Choroid plexus epithelial cell (primary cell): Measurements from ENCODE around the gene KRTAP9-3.
"Not testable (repeated sequence)": the region's sequence is repeated elsewhere in the genome, so short reads cannot be mapped to it uniquely, and the experiment has no call there.

Source experiments
- DNase-seq: peaks from one replicate; pipeline ENCODE4 v3.0.0-alpha.2; 2010; ENCODE audit warnings: low read depth
- H3K4me3 ChIP-seq: 2 replicates; pipeline ENCODE4 v1.5.1; 2011; ENCODE audit warnings: low read depth, mild to moderate bottlenecking, control low read depth, low read length, moderate library complexity
- CTCF ChIP-seq: conservative IDR thresholded peaks from 2 replicates; pipeline ENCODE4 v1.5.1; 2011; ENCODE audit warnings: low read depth, mild to moderate bottlenecking, control low read depth, inconsistent platforms, low read length, moderate library complexity

KRTAP9-3 gene

GRCh38 chr17:41199421-41200078 lies 32.7 kb upstream of the KRTAP9-3 start:
- TF ChIP-seq CTCF, result no peak
- H3K4me3 ChIP-seq, result no peak overlapping the region
- DNase-seq, result no peak

- TF ChIP-seq CTCF, result no peak
- peak; percentile 8 for DNase-seq
- no peak overlapping the region for H3K4me3 ChIP-seq
Observed at GRCh38 chr17:41211845-41212466, 20.3 kb upstream of the KRTAP9-3 start.

- no peak for DNase-seq
- H3K4me3 ChIP-seq, result no peak overlapping the region
- TF ChIP-seq CTCF, result no peak
Observed at GRCh38 chr17:41212524-41213169, 19.6 kb upstream of the KRTAP9-3 start.

GRCh38 chr17:41215681-41216080 lies 16.6 kb upstream of the KRTAP9-3 start:
- DNase-seq, result no peak
- TF ChIP-seq CTCF, result no peak
- no peak overlapping the region for H3K4me3 ChIP-seq

GRCh38 chr17:41223821-41224220 lies 8.4 kb upstream of the KRTAP9-3 start:
- H3K4me3 ChIP-seq, result no peak overlapping the region
- TF ChIP-seq CTCF, result no peak
- DNase-seq, result no peak

- no peak for TF ChIP-seq CTCF
- no peak overlapping the region for H3K4me3 ChIP-seq
- DNase-seq, result no peak
Observed at GRCh38 chr17:41226051-41226450, 6.2 kb upstream of the KRTAP9-3 start.

GRCh38 chr17:41226598-41227095 lies 5.6 kb upstream of the KRTAP9-3 start, which contains the start of gene KRTAP9-2:
KRTAP9-2 (plus strand) TSS chr17:41226648; CDS start chr17:41226655, 7 bp downstream.
- H3K4me3 ChIP-seq, DNase-seq: not testable (repeated sequence)
